Endometrial microvascular endothelial cells (primary cell): Measurements from ENCODE around the gene FAT1. TPM values are rescaled to one million over a fixed set of nuclear protein-coding genes. Genes with fewer than 3 reads are reported as not detected.
"Not testable (repeated sequence)": the region's sequence is repeated elsewhere in the genome, so short reads cannot be mapped to it uniquely, and the experiment has no call there.

Experiments used
- in situ Hi-C: cut with HindIII; loops from 2 replicates; pipeline ENCODE4 v1.10.0; 2017; ENCODE audit warnings: low sequenced_read_pairs, low pct_unique_long_range_greater_than_20kb; ENCODE audit errors: inconsistent ontology term
- total RNA-seq: library from RNA; depleted of rRNA; stranded (reverse); fragments of >200 nt; gene quantifications from one replicate; pipeline ENCODE4 v1.2.3, GENCODE V29; 2015; ENCODE audit errors: inconsistent ontology term

The FAT1 gene
- total RNA-seq, 1 donor from 2014 or later: 5.7 TPM

- in situ Hi-C loops: not testable (repeated sequence)
Measured at GRCh38 chr4:186756550-186756949, 32.9 kb upstream of the FAT1 start.

GRCh38 chr4:186755550-186756519 lies 32.2 kb upstream of the FAT1 start:
- in situ Hi-C loops: no loop called here

DNA sequence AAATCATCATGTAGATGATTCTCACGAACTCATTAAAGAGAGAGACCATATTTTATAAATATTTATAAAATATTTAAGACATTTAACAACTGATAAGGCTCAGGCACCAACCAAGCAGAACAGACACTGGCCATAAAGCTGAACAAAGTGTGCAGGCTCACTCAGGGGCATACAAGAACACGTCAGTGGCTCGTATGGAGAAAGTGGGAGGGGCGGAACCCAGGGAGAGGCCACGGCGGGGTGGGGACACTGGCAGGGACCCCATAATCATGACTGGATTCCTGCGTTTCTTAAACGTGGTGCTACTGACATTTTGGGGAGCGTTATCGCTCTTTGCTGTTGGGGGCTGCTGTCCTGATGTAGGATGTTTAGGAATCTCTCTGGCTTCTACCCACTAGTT lies 31.3 kb upstream of the FAT1 start:
- in situ Hi-C loops: no loop called here

- in situ Hi-C loops: no loop called here
Measured at GRCh38 chr4:186752325-186752724, 28.7 kb upstream of the FAT1 start.

GRCh38 chr4:186749611-186750281 lies 26.1 kb upstream of the FAT1 start:
- in situ Hi-C loops: no loop called here

DNA sequence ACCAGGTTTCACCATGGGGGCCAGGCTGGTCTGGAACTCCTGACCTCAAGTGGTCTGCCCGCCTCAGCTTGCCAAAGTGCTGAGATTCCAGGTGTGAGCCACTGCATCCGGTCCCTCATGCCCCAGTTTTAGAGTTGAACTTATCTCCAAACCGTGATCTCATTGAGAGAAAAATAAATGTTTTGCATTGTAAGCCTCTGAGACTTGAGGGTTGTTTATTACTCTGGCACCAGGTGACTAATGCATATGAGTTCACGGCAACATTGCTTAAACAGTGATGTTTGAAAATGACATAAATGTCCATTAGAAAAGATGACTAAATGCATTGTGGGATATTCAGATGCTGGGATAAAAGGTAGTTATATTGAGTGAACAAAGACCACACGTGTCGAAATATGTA lies 22.9 kb upstream of the FAT1 start:
- in situ Hi-C loops: no loop called here

DNA sequence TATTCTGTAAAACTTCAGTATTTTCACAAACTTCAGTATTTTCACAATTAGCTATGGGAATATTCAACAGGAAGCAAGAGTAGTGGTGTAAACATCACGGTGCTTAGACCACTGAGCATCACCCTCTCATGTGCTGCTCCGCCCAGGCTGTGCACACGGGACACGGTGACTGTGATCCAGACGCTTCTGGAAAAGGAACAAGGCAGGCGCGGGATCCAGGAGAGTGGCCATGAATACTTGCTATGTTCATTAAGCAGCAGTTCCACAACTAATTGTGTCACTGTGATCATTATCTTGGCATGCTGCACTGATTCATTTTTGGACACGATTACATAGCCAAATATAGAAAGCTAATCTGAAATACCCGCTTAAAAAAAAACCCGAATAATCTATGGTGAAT lies 19.6 kb upstream of the FAT1 start:
- in situ Hi-C loops: no loop called here

DNA sequence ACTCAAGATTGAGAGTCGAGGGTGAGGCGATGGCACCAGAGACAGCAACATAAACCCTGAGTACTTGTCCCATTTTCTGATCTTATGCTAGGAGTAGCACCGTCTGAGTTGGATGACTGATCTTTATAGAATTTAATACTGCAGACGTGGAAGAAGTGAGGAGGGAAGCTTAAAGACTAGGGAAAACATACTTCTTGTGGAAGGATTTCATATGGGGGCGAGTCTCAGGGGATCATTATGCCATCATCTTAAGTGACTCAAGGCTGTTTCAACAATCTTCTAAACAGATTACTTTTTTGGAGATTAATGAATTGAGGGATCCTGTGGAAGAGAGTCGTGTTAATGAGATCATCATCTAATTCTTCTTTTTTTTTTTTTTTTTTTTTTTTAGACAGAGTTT lies 17.2 kb upstream of the FAT1 start:
- in situ Hi-C loops: no loop called here

GRCh38 chr4:186739802-186740434 lies 16.3 kb upstream of the FAT1 start:
- in situ Hi-C loops: no loop called here

DNA sequence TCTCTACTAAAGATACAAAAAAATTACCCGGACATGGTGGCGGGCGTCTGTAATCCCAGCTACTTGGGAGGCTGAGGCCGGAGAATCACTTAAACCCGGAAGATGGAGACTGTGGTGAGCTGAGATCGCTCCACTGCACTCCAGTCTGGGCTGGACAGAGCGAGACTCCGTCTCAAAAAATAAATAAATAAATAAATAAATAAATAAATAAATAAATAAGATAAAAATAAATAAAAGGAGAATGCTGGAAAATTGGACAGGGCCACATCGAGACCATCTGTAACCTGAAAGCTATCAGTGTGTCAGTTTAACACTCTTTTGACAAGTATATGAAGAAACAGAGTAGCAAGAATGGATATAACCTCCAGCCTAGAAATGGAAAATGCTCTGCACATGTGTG lies 15.7 kb upstream of the FAT1 start:
- in situ Hi-C loops: no loop called here

GRCh38 chr4:186738421-186738820 lies 14.8 kb upstream of the FAT1 start:
- in situ Hi-C loops: no loop called here

DNA sequence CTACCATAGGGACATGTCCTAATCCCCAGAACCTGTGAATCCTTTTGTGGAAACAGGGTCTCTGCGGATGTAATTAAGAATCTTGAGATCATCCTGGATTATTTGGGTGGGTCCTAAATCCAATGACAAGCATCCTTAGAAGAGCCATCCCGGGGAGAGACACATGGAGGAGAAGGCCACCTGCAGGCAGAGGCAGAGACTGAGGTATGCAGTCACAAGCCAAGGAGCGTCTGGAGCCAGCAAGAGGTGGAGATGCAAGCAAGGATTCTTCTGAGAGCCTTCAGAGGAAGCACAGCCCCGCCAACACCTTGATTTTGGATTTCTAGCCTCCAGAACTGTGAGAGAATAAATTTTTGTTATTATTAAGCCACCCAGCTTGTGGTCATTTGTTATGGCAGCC lies 13.8 kb upstream of the FAT1 start:
- in situ Hi-C loops: no loop called here

DNA sequence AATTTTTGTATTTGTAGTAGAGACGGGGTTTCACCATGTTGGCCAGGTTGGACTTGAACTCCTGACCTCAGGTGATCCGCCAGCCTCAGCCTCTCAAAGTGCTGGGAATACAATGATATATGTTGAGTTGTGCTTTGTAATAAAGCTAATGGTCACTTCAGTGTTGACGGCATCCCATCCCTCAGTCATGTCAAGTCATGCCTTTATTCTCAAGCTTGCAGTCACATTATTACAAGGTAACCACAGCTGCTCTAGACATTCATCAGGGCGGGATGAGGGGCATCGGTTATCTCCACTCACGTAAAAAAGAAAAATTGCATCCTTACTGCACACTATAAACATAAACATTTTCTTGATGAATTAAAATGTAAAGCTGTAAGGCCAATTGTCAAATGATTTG lies 12.8 kb upstream of the FAT1 start:
- in situ Hi-C loops: no loop called here

DNA sequence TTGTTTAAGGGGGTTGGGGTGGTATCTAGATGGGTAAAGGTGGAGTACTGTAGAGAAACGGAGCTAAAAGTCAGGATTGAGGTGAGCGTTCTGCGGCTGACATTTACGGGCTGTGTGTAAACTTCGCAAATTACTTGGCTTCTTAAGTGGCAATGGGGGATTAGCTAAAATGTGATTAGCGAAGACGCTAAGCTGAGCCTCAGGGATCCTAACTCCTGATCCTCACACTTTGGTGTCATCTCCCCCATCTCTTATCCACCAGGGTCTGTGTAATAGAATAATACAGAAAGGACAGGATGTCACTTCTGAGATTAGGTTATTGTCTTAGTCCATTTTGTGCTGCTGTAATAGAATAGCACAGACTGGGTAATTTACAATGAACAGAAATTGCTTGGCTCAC lies 10.6 kb upstream of the FAT1 start:
- in situ Hi-C loops: no loop called here

- in situ Hi-C loops: no loop called here
Measured at GRCh38 chr4:186733778-186734177, 10.1 kb upstream of the FAT1 start.

DNA sequence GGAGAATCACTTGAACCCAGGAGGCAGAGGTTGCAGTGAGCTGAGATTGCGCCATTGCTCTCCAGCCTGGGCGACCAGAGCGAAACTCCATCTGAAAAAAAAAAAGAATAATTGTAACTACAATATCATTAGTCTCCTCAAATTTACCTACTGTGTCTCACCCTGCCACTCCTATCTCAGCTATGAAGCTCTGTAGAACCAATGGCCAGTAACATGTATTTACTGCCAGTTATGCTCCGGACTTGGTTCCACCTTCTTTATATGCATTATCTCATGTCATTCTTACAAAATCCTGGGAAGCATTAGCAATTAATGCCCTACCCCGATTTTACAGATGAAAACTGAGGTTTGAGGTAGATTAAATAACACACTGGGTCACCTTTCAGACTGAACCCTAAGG lies 7.0 kb upstream of the FAT1 start:
- in situ Hi-C loops: no loop called here

DNA sequence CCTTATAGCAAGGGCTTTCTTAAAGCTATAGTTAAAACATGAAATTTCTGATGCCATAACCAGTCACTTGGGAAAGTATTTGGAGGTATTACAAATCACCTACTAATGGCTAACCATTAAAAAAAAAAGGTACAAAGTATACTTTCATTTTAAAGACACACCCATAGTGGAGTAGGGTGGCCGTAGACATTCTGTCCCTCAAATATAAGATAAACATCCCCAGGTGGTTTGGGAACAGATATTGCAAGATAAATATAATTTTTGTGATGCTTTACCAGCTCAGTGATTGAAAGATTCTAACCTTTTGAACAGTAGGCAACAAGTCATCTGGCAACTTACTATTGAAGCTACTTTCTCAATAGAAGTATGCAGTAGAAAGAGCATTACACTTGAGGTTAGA lies 6.2 kb upstream of the FAT1 start:
- in situ Hi-C loops: no loop called here

DNA sequence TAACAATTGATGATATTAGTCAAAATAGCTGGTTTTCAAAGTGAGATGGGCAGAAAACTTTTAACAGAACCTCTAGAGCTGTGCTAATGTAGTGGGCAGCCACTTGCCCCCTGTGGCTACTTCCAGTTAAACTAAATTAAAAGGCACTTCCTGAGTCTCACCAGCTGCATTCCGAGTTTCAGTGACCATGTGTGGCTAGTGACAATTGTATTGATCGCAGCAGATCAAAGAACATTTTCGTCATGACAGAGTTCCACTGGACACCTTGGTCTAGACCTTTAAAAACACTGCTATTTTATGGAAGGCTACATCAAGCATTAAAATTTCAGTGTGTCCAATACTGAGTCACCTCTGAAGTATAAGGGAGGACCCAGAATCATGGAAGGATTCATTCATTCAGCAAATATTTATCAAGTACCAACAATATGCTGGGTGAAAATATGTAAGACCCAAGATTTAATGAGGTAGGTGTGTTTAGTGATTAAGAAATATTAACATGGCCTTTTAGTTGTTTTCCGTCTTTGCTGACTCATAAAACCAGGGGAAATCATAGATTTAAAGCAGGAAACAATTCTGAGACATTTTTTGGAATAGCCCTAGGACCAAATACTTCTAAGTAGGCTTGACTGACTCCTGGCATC lies 5.1 kb upstream of the FAT1 start:
- in situ Hi-C loops: no loop called here

GRCh38 chr4:186727977-186728519 lies 4.4 kb upstream of the FAT1 start:
- in situ Hi-C loops: no loop called here
